HG02623 (cell line): Measurements from ENCODE around the gene DALRD3.

Experiments used
- ATAC-seq: cut with Tn5 transposase; IDR thresholded peaks from one replicate; pipeline ENCODE4 v1.9.1; 2021; ENCODE audit warnings: moderate library complexity; ENCODE audit not compliant: unreplicated experiment

The DALRD3 gene

DNA sequence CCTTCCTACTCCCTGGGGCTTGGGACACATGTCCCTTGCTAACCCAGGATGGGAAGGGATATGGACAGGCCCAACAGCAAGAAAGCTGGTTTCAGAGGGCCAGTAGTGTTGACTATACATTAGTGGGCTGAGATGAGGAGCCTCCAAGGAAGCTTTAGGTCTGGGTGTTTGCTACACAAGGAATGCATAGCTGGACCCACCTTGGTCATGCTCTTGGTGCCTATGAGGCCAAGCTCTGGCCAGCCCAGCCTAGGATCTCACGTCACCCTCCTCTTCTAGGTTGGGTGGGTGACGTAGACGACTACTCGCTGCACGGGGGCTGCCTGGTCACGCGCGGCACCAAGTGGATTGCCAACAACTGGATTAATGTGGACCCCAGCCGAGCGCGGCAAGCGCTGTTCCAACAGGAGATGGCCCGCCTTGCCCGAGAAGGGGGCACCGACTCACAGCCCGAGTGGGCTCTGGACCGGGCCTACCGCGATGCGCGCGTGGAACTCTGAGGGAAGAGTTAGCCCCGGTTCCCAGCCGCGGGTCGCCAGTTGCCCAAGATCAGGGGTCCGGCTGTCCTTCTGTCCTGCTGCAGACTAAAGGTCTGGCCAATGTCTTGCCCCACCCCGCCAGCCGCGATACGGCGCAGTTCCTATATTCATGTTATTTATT is 11.8 kb downstream of the DALRD3 start:
- ATAC-seq, result peak; percentile 1

- no peak for ATAC-seq
Measured at GRCh38 chr3:49005998-49006397, 12.4 kb downstream of the DALRD3 start.

DNA sequence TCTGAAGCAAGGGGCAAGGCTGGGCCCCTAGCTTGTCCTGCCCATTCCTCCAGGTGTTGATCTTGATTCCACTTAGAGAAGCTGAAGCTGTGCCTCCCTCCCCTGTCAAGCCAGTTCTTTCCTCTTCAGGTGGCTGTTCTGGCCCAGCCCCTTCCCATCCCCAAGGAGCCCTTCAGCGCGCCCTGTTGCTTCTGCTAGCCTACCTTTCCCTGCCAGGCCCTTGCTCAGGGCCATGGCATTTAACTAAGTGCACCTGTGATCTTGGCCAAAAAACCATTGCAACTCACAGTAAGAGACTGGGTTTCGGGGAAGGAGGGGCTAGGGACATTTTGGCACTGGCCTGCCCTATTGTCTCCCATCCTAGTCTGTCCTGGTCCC is 13.1 kb downstream of the DALRD3 start:
- no peak for ATAC-seq

DNA sequence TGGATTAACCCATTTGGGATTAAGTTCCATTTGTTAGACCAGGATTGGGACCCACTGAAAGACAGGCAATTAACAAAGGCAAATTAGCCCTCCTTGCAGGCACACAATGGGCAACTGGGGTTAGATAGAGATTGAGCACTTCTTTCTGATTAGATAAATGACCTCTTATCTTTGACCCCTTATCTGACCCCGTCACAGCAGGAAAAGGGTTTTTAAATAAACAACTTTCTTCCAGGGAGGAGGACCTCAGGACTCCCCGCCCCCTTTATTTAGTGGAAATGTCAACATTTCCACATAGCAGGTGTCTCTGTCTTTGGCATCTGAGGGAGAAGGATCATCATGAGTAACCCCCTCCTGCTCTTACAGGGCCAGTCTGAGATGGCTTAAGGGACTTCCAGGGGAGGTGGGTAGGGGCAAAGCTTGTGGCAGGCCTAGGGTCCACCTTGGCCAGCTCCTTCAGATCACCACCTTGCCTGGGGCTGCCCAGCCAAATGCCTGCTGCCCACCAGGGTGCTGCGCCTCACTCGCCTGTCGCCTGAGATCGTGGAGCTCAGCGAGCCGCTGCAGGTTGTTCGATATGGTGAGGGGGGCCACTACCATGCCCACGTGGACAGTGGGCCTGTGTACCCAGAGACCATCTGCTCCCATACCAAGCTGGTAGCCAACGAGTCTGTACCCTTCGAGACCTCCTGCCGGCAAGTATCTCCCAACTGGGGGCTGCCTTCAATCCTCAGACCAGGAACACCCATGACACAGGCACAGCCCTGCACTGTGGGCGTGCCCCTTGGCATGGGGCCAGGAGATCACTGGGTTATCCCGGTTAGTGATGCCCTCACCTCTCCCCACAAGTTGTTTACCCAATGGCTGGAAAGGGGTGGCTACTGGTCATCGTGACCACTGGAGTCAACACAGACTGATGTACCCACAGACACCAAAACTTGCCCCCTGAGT is 13.8 kb downstream of the DALRD3 start:
- ATAC-seq, result no peak

DNA sequence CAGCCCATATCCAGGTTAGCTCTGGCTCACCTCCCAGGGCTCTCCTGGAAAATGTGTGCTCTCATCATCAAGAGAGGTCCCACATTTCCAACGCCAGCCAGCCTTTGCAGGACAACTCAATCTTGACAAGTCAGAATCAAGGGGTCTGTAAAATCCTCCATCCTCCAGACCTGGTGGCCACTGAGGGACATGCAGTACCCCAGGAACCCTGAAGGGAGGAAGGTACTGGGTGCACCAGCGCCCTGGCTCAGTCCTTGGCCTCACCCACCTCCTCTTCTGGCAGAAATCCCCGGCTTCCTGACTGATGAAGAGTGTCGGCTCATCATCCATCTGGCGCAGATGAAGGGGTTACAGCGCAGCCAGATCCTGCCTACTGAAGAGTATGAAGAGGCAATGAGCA is 17.2 kb downstream of the DALRD3 start:
- ATAC-seq, result no peak

DNA sequence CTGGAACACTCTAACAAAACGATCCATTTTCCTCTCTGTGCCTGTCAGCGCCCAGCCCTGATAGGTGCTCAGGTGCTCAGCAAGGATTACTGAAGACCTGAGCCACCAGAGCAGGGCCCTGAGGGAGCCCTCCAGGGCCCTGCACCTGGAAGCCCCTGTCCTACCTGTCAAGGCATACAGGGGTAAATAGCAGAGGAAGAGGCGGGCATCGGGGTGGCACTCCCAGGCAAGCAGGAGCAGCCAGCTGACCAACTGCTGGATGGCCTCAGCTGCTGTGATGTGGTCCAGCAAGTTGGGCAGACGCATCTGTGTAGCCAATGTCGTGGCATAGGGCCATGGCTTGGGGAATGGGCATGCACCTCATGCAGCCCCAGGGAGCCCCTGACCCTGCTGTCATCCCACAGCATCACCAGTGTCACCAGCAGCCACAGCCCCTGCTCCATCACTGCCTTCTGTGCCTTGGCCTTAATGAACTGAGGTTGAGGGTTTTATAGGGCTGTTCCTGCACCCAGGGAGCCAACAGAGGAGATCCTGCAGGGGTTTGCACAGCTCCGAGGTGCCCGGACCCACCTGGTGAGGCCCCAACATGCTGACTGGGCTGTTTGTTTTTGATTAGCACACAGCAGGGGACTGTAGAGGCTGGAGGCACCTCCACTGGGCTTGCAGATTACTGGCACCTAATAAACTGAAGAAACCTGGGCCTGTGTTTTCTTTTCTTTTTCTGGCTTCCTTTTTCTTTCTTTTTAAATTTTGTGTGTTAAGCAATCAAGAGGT is 19.1 kb downstream of the DALRD3 start:
- ATAC-seq, result no peak

DNA sequence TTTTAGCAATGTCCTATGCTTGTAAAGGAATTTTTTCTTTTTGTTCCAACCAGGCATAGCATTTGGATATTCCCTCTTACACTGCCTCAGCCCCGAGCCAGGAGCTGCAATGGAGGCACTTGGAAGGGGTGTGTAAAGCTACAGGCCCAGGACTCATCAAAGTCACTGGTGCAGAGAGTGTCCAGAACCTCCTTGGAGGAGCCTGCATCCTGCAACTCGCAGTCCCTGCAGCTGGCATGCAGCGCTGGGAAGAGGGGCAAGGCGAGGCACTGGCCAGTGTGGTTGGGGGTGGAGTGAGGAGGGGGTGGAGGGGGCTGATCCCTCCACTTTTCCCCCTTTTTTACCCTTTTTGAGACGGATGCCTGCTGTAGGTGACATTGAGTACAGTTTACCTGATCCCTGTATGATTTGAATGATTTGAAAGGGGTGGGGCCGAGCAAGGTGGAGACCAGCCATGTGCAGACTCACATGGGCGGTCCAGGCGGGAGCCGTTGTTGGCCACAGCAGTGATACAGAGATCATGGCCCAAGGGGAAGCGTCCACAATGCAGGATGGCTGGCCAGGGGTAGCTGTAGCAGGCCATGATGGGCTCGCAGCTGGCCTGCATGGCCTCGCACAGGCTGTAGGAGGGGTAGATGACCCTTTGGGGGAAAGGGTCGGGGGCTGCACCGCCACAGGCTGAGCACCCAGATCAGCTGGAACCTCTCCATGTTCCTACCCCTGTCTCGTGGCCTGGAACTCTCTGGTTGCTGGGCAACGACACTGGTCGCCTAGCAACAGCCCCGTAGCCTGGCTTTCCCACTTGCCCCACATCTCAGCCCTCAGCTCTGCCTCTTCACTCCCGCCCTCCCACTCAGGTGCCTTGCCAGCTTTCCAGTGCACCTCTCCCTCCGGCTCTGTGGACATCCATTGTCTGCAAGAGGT is 20.4 kb downstream of the DALRD3 start:
- no peak for ATAC-seq

- ATAC-seq, result no peak
Measured at GRCh38 chr3:48997102-48997635, 21.2 kb downstream of the DALRD3 start.

DNA sequence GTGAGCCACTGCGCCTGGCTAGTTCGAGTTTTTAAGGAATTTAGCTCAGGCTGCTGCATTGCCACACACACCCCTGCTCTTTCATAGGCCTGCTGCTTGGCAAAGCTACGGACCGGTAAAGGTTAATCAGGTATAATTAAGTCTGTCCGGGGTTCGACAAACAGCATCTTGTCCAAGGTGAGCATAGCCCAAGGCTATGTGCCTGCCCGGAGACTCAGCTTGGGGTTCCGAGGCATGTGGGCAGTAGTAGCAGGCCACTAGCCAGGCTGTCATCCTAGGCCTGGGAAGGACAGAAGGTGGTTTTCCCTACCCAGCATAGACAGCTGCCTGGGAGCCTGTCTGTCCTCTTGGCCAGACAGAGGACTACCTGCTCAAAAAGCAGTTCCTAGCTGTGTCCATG is 21.7 kb downstream of the DALRD3 start:
- no peak for ATAC-seq

DNA sequence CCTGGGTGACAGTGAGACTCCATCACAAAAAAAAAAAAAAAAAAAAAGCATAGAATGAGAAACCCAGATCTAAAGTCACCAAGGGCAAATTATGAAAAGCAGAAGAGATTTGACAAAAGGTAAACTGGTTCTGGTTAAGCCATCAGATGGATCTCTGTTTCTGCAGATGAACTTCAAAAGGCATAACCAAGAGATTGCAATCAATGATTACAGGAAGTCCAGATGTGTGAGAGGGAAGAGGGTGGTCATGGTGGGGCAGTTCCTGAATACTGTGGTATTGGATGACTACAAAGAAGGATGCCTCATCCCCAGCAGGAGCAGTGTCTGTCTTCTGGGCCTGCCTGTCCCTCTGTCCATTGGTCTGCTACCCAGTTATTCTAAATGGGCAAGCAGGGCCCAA is 24.5 kb downstream of the DALRD3 start:
- no peak for ATAC-seq

GRCh38 chr3:48991851-48992545 is 26.4 kb downstream of the DALRD3 start:
- ATAC-seq, result no peak

DNA sequence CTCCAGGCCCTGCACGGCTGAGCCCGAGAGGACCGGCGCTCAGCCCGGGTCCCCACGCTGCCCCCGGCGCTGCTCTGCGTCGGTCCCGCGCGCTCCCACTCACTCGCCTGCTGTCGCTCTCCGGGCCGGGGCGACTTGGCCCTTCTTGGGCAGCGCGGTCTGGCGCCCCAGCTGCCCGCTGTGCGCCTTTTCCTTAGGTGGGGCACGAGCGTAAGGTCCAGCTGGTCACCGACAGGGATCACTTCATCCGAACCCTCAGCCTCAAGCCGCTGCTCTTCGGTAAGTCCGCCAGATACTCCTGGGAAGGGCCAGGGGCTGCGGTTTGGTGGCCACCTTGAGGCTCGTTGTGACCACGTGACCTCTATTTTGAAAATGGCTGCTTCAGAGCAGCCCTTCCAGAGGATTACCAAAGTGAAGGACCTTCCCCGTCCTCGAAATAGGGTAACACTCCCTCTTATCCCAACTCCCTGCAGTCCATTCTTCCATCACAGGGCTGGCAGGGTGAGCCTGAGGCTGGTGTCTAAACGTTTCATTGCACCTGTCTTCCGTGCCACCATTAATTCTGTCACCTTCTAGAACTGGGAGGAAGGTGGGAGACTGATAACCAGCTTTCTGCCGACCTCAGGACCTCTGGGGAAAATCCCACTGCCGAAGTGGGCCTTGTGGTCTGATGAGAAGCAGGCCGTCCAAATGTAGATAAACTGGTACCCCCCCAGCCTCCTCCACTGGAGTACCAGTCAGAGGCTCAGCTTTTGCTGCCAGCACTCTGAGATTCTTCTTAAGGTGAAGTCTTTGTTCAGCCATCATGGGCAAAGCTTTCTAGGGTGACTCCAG is 27.5 kb downstream of the DALRD3 start:
- ATAC-seq, result no peak

GRCh38 chr3:48989796-48990635 is 28.4 kb downstream of the DALRD3 start, which contains the start of gene P4HTM:
P4HTM (plus strand) TSS chr3:48990241; CDS start chr3:48990257, 16 bp downstream.
- ATAC-seq, result peak; percentile 41

DNA sequence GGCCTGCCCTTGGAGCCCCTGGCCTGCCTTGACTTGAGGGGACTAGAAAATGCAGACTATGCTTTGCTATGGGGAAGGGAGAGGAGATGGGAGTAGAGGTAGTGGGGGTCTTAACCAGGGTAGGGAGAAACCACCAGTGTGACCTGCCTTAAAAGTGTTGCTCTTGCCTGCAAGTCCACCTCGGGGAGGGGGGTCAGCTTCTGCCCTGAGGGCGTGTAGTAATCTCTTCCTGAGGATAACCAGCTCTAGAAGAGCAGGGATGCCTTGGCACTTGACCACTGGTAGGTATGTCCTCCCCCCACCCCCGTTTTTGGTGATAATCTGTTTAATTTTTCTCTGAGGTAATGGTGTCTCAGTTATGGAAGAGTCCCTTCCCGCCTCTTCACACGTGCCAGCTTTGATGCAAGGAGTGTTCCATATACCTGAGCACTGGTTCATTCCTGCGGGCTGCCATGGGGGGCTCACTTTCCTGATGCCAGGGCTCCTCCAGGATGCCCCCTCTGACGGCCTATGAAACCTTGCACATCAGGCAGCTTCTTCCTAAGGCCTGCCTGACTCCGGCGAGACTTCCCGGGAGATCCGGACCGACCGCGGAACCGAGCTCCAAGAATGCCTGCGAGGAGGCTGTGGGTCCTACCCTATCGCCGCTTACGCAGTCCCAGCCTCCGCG is 29.1 kb downstream of the DALRD3 start:
- ATAC-seq, result no peak

- no peak for ATAC-seq
Measured at GRCh38 chr3:48985831-48986376, 32.5 kb downstream of the DALRD3 start.

- no peak for ATAC-seq
Measured at GRCh38 chr3:48984663-48985062, 33.7 kb downstream of the DALRD3 start.

DNA sequence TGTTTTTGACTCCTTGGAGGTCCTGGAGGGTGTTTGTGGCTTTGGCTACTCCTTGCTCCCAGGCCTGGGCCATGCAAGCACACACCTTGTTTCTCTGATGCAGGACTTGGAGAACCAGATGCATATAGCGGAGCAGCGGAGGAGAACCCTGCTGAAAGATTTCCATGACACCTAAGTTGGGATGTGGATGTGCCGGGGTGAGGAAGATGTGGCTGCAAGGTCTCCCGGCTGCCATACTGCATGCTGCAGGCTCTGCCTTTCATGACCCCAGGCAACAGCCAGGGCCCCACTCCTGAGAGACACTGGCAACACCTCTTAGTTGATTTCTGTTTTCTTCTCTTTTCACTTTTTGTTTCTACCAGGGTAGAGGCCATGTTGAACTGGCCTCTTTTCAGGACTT is 35.3 kb downstream of the DALRD3 start:
- no peak for ATAC-seq
